Naive thymus-derived CD4-positive, alpha-beta T cell (primary cell): ENCODE measurements around the gene TSN. TPM values are rescaled to one million over a fixed set of nuclear protein-coding genes. Genes with fewer than 3 reads are reported as not detected.
A peak's percentile ranks its signal among the peaks of the same experiment; 100 is the strongest.

Experiments used
- ATAC-seq: fragments of 150-1000 bp; cut with Tn5 transposase; 2 replicates; pipeline ENCODE4 v1.10.0; 2021; ENCODE audit warnings: mild to moderate bottlenecking, moderate library complexity
- CTCF ChIA-PET: fragments of 350-600 bp; sonication (Branson Sonifier 250); formaldehyde crosslinking; loops from one replicate; lab custom pipeline; 2021; ENCODE audit warnings: antibody characterized with exemption; lab: Charles Lee
- POLR2A ChIA-PET: fragments of 350-600 bp; sonication (Branson Sonifier 250); formaldehyde crosslinking; loops from one replicate; lab custom pipeline; 2021; ENCODE audit warnings: antibody characterized with exemption, inconsistent platforms; lab: Charles Lee
- DNase-seq, 9 donors: peaks; one replicate each; pipeline versions ENCODE4 v3.0.0 to v3.0.0-alpha.2; 2020 to 2022; ENCODE audit warnings: mixed read lengths in 1 of 9
- H3K27ac ChIP-seq: one replicate; pipeline ENCODE4 v1.7.0; 2013; ENCODE audit warnings: mild to moderate bottlenecking, low read depth, low read length, moderate library complexity
- H3K27me3 ChIP-seq, 2 donors: one replicate each; pipeline ENCODE4 v1.7.0; 2013; ENCODE audit warnings: low read length in 2 of 2, mild to moderate bottlenecking in 2 of 2, moderate library complexity in 2 of 2; ENCODE audit not compliant: control insufficient read depth in 2 of 2, insufficient read depth in 2 of 2
- H3K36me3 ChIP-seq, 3 experiments: 1 replicate in 2 of 3; 2 replicates in 1 of 3; pipeline ENCODE4 v1.7.0; 2013; ENCODE audit warnings: low read length in 3 of 3, mild to moderate bottlenecking in 3 of 3, moderate library complexity in 1 of 3; ENCODE audit not compliant: insufficient read depth in 3 of 3, control insufficient read depth in 2 of 3
- H3K4me1 ChIP-seq, 2 donors: one replicate each; pipeline ENCODE4 v1.7.0; 2013; ENCODE audit warnings: low read length in 2 of 2, mild to moderate bottlenecking in 2 of 2, moderate library complexity in 1 of 2; ENCODE audit not compliant: control insufficient read depth in 2 of 2, insufficient read depth in 2 of 2
- H3K4me3 ChIP-seq: 2 replicates; pipeline ENCODE4 v1.7.0; 2013; ENCODE audit warnings: mild to moderate bottlenecking, low read length
- H3K9me3 ChIP-seq, 3 experiments: 1 replicate in 2 of 3; 2 replicates in 1 of 3; pipeline ENCODE4 v1.7.0; 2013; ENCODE audit warnings: low read length in 3 of 3; ENCODE audit not compliant: control insufficient read depth in 2 of 3
- H3K27ac Mint-ChIP-seq, 9 donors: one replicate each; pipeline ENCODE4 v1.8.0; 2020 to 2022; ENCODE audit warnings: mixed read lengths in 9 of 9, mild to moderate bottlenecking in 8 of 9, moderate library complexity in 5 of 9, inconsistent platforms in 2 of 9
- H3K27me3 Mint-ChIP-seq, 5 donors: one replicate each; pipeline ENCODE4 v1.8.0; 2021 to 2022; ENCODE audit warnings: mixed read lengths in 5 of 5, mild to moderate bottlenecking in 1 of 5
- H3K36me3 Mint-ChIP-seq, 5 donors: one replicate each; pipeline ENCODE4 v1.8.0; 2020 to 2022; ENCODE audit warnings: mixed read lengths in 5 of 5, mild to moderate bottlenecking in 3 of 5, inconsistent platforms in 1 of 5
- H3K4me1 Mint-ChIP-seq, 7 donors: one replicate each; pipeline ENCODE4 v1.8.0; 2020 to 2022; ENCODE audit warnings: mixed read lengths in 7 of 7, mild to moderate bottlenecking in 3 of 7, inconsistent platforms in 1 of 7
- H3K4me3 Mint-ChIP-seq, 10 donors: one replicate each; pipeline ENCODE4 v1.8.0; 2020 to 2022; ENCODE audit warnings: mild to moderate bottlenecking in 10 of 10, mixed read lengths in 10 of 10, moderate library complexity in 6 of 10, inconsistent platforms in 2 of 10
- H3K9me3 Mint-ChIP-seq, 11 donors: one replicate each; pipeline ENCODE4 v1.8.0; 2020 to 2022; ENCODE audit warnings: mixed read lengths in 11 of 11, mild to moderate bottlenecking in 4 of 11, inconsistent platforms in 1 of 11, moderate library complexity in 1 of 11
- intact Hi-C, 2 donors: fragments of 100-400 bp; cut with micrococcal nuclease; formaldehyde crosslinking; loops; one replicate each; pipeline ENCODE4 v1.15.1; 2023
- polyA plus RNA-seq, 2 donors: library from polyadenylated mRNA; unstranded; fragments of 300-500 nt; fragmentation: Illumina TruSeq; gene quantifications; one replicate each; pipeline ENCODE4 v1.2.3, GENCODE V29; 2021
- total RNA-seq, 6 experiments: library from RNA in 5 of 6; stranded (reverse) in 5 of 6; gene quantifications; 1 replicate in 5 of 6; 2 replicates in 1 of 6; pipeline ENCODE4 v1.2.3 and lab custom pipeline; 2021 to 2026

The TSN gene
- total and polyA plus RNA-seq, 7 experiments from 2014 or later: 35.8 to 87.2 (median 62.8) TPM

DNA sequence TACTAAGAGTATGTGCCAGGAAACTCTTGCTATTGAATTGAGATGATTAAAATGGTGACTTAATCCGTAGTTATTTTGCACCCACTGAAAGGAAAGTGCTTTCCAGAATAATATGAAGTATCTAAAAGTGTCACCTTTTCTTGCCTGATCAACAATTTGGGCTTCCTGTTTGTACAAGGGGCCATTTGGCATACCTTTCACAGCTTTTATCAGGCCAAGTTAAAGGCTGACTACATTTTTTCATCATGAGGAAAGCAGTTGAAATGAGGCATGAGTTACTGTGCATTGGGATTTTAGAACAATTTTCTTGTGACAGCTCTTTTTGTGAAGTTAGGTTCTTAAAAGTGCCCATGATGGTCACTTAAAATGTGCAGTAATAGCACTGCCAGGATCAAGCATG is 11.2 kb downstream of the TSN start:
- Mint-ChIP-seq H3K4me1 (peaks cover 0 to 5% (median 0%) of the 10 kb centered on the region in 7 donors), H3K9me3 (no peaks in the 10 kb centered on the region), H3K4me3 (no peak overlapping the region), H3K27ac (no peak overlapping the region), H3K36me3 (peaks cover 14 to 46% (median 37%) of the 10 kb centered on the region in 5 donors), H3K27me3 (no peaks in the 10 kb centered on the region)
- intact Hi-C loops: no loop called here
- H3K4me1 ChIP-seq: no peaks in the 10 kb centered on the region
- H3K9me3 ChIP-seq: no peaks in the 10 kb centered on the region
- no peak overlapping the region for H3K27ac ChIP-seq
- CTCF ChIA-PET: no interaction called here
- H3K36me3 ChIP-seq: peaks cover 21 to 62% (median 27%) of the 10 kb centered on the region in 3 experiments
- H3K27me3 ChIP-seq: no peaks in the 10 kb centered on the region
- ATAC-seq: no peak
- H3K4me3 ChIP-seq: no peak overlapping the region
- POLR2A ChIA-PET: no interaction called here
- DNase-seq: no peak

DNA sequence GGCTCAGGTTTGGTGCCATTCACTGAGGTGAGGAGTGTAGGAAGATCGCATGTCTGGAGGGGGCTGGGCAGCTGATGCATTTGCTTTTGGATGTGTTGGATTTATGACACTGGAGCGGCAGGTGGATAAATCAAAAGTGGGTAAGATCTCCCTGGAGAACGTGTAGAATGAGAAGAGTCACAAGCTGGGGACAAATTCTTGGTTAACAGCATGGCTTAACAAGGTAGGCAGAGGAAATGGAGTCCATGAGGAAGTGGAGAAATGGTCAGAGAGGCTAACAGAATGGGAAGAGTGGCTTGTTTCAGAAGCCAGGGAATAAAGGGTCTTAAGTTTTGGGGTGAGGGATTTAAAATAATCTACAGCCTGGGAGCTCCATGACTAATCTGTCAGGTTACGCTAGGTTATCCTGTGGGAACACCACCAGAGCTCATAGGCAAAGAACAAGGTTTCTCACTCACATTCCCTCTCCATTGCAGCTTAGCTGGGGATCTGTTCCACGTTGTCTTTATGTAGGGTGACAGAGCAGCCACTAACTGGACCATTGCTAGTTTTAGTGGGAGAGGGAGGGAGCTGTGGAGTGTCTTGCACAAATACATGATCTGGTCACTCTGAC is 12.8 kb downstream of the TSN start:
- no peaks in the 10 kb centered on the region for H3K9me3 ChIP-seq
- ATAC-seq (no peak), DNase-seq (no peak)
- no peak overlapping the region for H3K4me3 Mint-ChIP-seq
- H3K4me1 ChIP-seq: no peaks in the 10 kb centered on the region
- ChIA-PET CTCF (no interaction called here), POLR2A (no interaction called here)
- H3K36me3 Mint-ChIP-seq: peaks cover 10 to 42% (median 32%) of the 10 kb centered on the region in 5 donors
- H3K27ac Mint-ChIP-seq: peak overlapping the region in 3 of 9 donors; percentile 8 to 22 (median 9)
- H3K4me3 ChIP-seq: no peak overlapping the region
- peaks cover 0 to 5% (median 0%) of the 10 kb centered on the region in 7 donors for H3K4me1 Mint-ChIP-seq
- no peak overlapping the region for H3K27ac ChIP-seq
- H3K27me3 ChIP-seq: no peaks in the 10 kb centered on the region
- intact Hi-C loops: no loop called here
- peaks cover 21 to 48% (median 21%) of the 10 kb centered on the region in 3 experiments for H3K36me3 ChIP-seq
- H3K9me3 Mint-ChIP-seq: no peaks in the 10 kb centered on the region
- no peaks in the 10 kb centered on the region for H3K27me3 Mint-ChIP-seq

DNA sequence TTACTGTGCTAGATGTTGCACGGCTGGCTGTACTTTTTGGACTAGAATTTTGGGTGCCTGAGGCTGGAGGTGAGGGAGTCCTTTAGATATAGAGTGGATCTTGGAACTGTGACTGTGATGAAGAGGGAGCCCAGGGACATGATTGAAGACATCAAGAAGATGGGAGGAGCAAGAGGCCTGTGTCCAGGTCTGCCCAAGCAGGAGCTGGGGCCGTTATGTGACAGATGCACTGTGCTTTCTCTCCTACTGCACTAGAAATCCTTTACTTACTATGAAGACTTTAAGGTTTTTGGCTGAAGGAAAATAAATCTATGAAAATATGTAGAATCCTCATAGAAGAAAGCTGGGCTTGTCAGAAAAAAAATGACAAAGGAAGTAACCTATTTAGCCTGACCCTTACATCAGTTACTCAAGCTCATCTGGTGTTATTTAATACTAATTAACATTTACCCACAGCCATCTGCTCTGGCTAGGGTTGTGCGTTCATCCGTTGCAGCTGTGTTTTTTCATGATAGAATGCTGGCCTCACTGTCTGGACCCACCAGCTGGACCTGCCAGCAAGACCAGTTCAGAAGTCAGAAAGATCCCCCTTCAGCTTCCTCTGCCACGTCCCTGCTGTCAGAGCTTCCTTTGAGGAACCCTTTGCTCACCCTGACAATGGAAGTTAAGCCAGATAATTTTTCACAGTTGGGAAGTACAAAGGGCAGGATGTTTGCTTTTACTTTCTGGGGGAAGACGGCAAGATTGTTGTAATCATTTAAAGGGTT is 16.7 kb downstream of the TSN start:
- Mint-ChIP-seq H3K9me3 (peaks cover 0 to 2% (median 0%) of the 10 kb centered on the region in 11 donors), H3K36me3 (peaks cover 0 to 22% (median 9%) of the 10 kb centered on the region in 5 donors), H3K4me1 (peaks cover 0 to 5% (median 0%) of the 10 kb centered on the region in 7 donors), H3K27me3 (no peaks in the 10 kb centered on the region), H3K27ac (peak overlapping the region in 2 of 9 donors; percentile 5 to 72), H3K4me3 (no peak overlapping the region)
- no peak overlapping the region for H3K4me3 ChIP-seq
- CTCF ChIA-PET: interaction anchor here (0.6 to 0.7 kb wide), 2 partner anchors 209 to 360 kb away, joined by 3 read pairs; no protein-coding TSS in a partner anchor
- no peaks in the 10 kb centered on the region for H3K27me3 ChIP-seq
- H3K27ac ChIP-seq: no peak overlapping the region
- no peaks in the 10 kb centered on the region for H3K4me1 ChIP-seq
- no peak for ATAC-seq
- intact Hi-C loops: no loop called here
- no peaks in the 10 kb centered on the region for H3K9me3 ChIP-seq
- no peak for DNase-seq
- POLR2A ChIA-PET: no interaction called here
- peaks cover 0 to 11% (median 0%) of the 10 kb centered on the region in 3 experiments for H3K36me3 ChIP-seq

DNA sequence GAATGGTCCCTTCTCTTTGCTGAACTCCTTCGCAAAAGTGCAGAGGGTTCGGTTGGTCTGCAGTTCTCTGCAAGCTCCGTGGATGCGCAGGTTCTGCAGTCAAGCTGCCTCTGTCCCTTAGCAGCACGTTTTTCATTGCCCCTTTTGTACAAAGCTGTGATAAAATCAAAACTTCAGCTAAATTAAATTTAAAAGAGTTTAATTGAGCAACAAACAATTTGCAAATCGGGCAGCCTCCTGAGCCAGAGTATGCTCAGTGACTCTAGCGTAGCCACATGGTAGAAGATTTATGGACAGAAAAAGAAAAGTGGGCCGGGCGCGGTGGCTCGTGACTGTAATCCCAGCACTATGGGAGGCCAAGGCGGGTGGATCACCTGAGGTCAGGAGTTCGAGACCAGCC is 18.8 kb downstream of the TSN start:
- intact Hi-C loops: no loop called here
- POLR2A ChIA-PET: no interaction called here
- H3K9me3 ChIP-seq: no peaks in the 10 kb centered on the region
- H3K4me3 ChIP-seq: no peak overlapping the region
- Mint-ChIP-seq H3K9me3 (peaks cover 0 to 2% (median 0%) of the 10 kb centered on the region in 11 donors), H3K4me1 (peaks cover 0 to 3% (median 0%) of the 10 kb centered on the region in 7 donors), H3K27ac (no peak overlapping the region), H3K36me3 (peaks cover 0 to 13% (median 0%) of the 10 kb centered on the region in 5 donors), H3K27me3 (no peaks in the 10 kb centered on the region), H3K4me3 (no peak overlapping the region)
- no peaks in the 10 kb centered on the region for H3K36me3 ChIP-seq
- no peak overlapping the region for H3K27ac ChIP-seq
- no peak for ATAC-seq
- H3K27me3 ChIP-seq: no peaks in the 10 kb centered on the region
- no peaks in the 10 kb centered on the region for H3K4me1 ChIP-seq
- CTCF ChIA-PET: no interaction called here
- no peak for DNase-seq

DNA sequence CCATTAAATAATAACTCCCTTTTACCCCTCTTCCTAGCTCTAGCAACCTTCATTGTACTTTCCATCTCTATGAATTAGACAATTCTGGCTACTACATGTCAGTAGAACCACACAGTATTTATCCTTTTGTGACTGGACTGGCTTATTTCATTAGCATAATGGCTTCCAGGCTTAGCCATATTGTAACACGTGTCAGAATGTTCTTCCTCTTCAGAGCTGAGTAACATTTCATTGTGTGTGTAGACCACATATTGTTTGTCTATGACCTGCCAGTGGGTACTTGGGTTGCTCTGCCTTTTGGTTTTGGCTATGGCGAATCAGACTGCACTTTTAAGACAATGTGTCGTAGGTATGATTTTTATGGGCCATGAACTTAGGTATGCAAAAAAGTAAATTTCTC is 20.9 kb downstream of the TSN start:
- DNase-seq (no peak), ATAC-seq (no peak)
- Mint-ChIP-seq H3K9me3 (peaks cover 0 to 2% (median 0%) of the 10 kb centered on the region in 11 donors), H3K27ac (no peak overlapping the region), H3K27me3 (no peaks in the 10 kb centered on the region), H3K36me3 (peaks cover 0 to 5% (median 0%) of the 10 kb centered on the region in 5 donors), H3K4me1 (peaks cover 0 to 3% (median 0%) of the 10 kb centered on the region in 7 donors), H3K4me3 (no peak overlapping the region)
- intact Hi-C loops: no loop called here
- no peaks in the 10 kb centered on the region for H3K36me3 ChIP-seq
- no peak overlapping the region for H3K4me3 ChIP-seq
- CTCF ChIA-PET: no interaction called here
- POLR2A ChIA-PET: no interaction called here
- H3K9me3 ChIP-seq: no peaks in the 10 kb centered on the region
- H3K4me1 ChIP-seq: no peaks in the 10 kb centered on the region
- H3K27ac ChIP-seq: no peak overlapping the region
- no peaks in the 10 kb centered on the region for H3K27me3 ChIP-seq

DNA sequence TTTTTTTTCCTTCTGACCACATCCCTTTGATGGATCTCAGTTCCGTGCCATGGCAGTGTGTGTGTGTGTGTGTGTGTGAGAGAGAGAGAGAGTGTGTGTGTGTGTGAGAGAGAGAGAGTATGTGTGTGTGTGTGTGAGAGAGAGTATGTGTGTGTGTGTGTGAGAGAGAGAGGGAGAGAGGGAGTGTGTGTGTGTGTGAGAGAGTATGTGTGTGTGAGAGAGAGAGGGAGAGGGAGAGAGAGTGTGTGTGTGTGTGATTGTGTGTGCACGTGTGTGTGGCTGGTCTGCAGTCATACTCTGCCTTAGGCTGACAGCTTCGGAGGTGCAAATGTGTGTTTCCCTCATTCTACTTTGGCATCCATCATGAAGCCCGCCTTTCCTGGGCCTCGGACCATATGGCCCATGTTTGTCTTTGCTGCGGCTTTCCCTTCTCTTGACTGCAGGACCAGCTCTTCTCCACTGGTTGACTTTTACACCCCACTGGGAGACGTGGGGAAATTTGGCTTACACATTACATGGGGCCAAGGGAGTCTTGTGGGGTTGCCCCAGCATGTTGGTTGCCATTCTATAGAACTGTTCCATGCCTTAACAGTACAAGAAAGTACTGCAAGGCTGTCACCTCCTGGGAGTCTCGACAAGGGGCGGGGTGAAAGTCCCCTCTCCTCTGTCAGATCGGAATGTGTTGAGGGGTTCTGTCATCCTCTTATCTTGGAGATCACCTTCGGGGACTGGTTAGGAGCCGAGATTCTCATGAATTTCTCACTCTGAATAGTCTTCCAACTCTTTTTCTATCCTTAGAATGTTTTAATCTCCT is 21.6 kb downstream of the TSN start:
- intact Hi-C loops: no loop called here
- Mint-ChIP-seq H3K27ac (no peak overlapping the region), H3K9me3 (peaks cover 0 to 2% (median 0%) of the 10 kb centered on the region in 11 donors), H3K27me3 (peaks cover 0 to under 1% (median 0%) of the 10 kb centered on the region in 5 donors), H3K36me3 (peaks cover 0 to 4% (median 0%) of the 10 kb centered on the region in 5 donors), H3K4me3 (no peak overlapping the region), H3K4me1 (peaks cover 0 to 3% (median 0%) of the 10 kb centered on the region in 7 donors)
- DNase-seq (no peak), ATAC-seq (no peak)
- Histone ChIP-seq H3K36me3 (no peaks in the 10 kb centered on the region), H3K27ac (no peak overlapping the region), H3K9me3 (no peaks in the 10 kb centered on the region), H3K27me3 (no peaks in the 10 kb centered on the region), H3K4me3 (no peak overlapping the region), H3K4me1 (no peaks in the 10 kb centered on the region)
- ChIA-PET CTCF (interaction anchor here (0.7 kb wide), 1 partner anchor 77 kb away, joined by 3 read pairs; no protein-coding TSS in a partner anchor), POLR2A (no interaction called here)
